Sigmoid colon (tissue), 4 donors: Measurements from ENCODE around the gene RUNX2.

ENCODE experiments used
- CTCF ChIP-seq, 4 experiments: fragments of 450-650 bp in 3 of 4; fragments of 200-600 bp in 1 of 4; IDR thresholded peaks; one replicate each; pipeline ENCODE4 v1.5.1; 2016 to 2019; ENCODE audit warnings: antibody characterized with exemption in 4 of 4, mild to moderate bottlenecking in 3 of 4, moderate library complexity in 2 of 4
- EP300 ChIP-seq, 4 donors: sonication (generic); formaldehyde crosslinking; IDR thresholded peaks; one replicate each; pipeline ENCODE4 v1.6.1; 2017; ENCODE audit warnings: antibody characterized with exemption in 4 of 4
- POLR2A ChIP-seq, 2 donors: fragments of 450-650 bp; IDR thresholded peaks; one replicate each; pipeline ENCODE4 v1.6.1; 2016; ENCODE audit warnings: antibody characterized with exemption in 2 of 2, mild to moderate bottlenecking in 2 of 2, moderate library complexity in 2 of 2
- POLR2AphosphoS5 ChIP-seq, 4 donors: sonication (generic); formaldehyde crosslinking; IDR thresholded peaks; one replicate each; pipeline ENCODE4 v1.6.1; 2017; ENCODE audit warnings: antibody characterized with exemption in 4 of 4

DNA sequence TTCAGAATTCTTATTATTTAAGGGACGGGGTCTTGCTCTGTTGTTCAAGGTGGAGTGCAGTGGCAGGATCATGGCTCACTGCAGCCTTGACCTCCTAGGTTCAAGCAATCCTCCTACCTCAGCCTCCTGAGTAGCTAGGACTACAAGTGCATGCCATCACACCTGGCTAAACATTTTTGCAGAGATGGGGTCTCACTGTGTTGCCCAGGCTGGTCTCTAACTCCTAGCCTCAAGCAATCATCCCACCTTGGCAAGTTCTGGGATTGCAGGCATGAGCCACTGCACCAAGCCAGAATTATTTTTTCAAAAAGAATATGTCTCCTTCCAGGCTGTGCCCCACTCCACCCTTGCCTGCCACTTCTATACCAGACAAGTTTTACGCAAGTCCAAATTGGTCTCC, 239.7 kb downstream of the RUNX2 start:
- TF ChIP-seq CTCF (IDR thresholded peaks at IDR 0.05): no peak
- no peak for TF ChIP-seq POLR2AphosphoS5 (IDR thresholded peaks at IDR 0.05)
- no peak for TF ChIP-seq EP300 (IDR thresholded peaks at IDR 0.05)
- no peak for TF ChIP-seq POLR2A (IDR thresholded peaks at IDR 0.05)
